Eye (tissue), 1 donor: ENCODE data around the gene FN3KRP.
A peak's percentile ranks its signal among the peaks of the same experiment; 100 is the strongest.
"Not testable (repeated sequence)": the region's sequence is repeated elsewhere in the genome, so short reads cannot be mapped to it uniquely, and the experiment has no call there.

Experiments used
- DNase-seq: peaks from one replicate; pipeline ENCODE4 v3.0.0-alpha.2; 2015

Gene FN3KRP

GRCh38 chr17:82709676-82710498, 6.6 kb upstream of the FN3KRP start:
- DNase-seq, result no peak

DNA sequence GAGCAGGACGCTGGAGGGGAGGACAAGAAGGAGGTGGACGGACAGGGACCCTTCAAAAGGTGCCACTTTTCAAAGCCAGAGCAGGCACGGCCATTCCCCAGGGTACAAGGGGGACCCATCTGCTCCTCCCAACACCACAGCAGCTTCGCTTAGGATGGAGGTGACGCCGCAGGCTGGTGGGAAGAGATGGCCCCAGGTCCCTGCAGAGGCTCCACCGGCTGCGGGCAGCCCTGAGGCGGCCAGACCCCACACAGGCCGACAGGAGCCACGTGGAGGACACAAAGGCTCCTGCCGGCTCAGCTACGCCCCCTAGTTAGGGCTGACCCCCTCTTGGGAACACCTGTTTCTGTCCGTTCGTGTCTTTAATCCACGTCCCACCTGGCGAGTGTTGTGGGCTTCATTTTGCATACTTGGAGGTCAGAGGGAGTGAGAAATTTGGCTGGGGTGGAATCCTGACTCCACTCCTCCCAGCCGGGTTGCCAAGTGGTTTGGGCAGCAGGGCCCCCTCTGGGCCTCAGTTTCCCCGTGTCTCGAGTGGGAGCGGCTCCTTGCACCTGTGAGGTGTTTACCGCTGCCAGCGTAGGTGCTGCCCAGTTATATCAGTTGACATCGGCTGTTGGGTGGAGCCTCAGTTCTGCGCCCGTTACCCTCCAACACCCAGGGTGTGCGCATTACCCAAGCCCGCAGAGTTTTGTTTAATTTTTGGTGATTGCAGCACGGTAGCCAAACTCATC, 5.8 kb upstream of the FN3KRP start:
- no peak for DNase-seq

DNA sequence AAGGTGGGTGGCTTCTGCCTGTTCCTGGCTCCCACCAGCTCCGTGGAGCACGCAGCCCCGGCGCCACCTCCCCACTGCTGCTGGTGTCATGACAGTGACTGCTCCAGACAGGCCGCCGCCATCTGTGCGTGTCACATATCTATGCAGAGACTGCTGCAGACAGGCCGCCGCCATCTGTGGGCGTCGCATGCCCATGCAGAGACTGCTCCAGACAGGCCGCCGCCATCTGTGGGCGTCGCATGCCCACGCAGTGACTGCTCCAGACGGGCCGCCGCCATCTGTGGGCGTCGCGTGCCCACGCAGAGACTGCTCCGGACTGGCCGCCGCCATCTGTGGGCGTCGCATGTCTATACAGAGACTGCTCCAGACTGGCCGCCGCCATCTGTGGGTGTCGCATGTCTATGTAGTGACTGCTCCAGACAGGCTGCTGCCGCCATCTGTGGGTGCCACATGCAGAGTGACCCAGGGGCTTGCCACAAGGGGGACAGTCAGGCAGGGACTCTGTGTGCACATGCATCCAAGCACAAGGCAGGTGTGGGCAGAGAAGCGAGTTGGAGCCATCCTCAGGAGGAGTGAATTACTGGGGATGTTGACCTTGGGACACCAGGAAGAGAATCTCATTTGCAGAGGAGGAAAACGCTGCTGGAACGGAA, 3.3 kb upstream of the FN3KRP start:
- DNase-seq, result no peak

DNA sequence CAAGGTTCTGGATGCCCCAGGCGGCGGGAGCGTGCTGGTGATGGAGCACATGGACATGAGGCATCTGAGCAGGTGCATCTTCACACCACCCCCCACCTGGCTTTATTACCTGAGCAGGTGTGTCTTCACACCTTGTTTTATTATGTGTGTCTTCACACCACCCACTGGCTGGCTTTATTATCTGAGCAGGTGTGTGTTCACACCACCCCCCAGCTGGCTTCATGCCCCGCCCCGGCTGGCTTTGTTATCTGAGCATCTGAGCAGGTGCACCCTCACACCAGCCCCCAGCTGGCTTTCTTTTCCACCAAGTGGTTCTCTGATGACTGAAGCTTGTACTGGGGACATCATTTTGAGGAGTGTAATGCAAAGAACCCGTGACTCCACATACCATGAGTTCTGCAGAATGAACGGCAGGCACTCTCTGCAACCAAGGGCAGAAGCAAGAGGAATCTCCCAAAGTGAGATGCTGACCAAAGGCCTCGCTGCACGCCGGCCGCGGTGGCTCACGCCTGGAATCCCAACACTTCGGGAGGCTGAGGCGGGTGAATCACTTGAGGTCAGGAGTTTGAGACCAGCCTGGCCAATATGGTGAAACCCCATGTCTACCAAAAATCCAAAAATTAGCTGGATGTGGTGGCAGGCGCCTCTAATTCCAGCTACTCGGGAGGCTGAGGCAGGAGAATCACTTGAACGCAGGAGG, 2.6 kb downstream of the FN3KRP start:
- no peak for DNase-seq

GRCh38 chr17:82720204-82720603, 3.7 kb downstream of the FN3KRP start:
- DNase-seq, result no peak

- DNase-seq, result no peak
Observed at GRCh38 chr17:82722341-82723013, 6.0 kb downstream of the FN3KRP start.

DNA sequence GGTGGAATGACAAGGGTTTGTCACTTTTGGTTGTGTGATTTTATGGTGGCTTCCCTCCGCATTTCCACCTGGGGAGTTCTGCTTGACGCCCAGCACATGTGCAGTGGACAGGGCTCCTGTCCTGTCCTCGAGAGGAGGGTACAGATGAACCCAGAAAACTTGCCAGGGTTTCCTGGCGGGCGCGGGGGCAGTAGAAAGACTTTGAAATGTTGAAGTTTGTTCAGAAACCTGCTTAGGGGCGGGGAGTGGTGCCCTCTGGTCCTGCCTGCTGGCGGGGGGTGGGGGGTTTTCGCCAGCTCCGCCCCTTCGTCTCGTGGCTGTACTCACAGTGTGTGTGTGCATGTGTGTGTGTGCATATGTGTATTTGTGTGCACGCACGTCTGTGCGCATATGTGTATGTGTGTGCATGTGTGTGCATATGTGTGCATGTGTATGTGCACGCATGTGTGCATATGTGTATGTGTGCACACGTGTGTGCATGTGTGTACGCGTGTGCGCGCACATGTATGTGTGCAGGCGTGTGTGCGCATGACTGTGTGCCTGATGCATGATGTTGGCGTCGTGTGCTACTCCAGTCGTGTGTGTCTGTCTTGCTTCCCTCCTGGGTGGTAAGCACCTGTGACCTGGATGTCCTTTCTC, 6.8 kb downstream of the FN3KRP start:
- no peak for DNase-seq

DNA sequence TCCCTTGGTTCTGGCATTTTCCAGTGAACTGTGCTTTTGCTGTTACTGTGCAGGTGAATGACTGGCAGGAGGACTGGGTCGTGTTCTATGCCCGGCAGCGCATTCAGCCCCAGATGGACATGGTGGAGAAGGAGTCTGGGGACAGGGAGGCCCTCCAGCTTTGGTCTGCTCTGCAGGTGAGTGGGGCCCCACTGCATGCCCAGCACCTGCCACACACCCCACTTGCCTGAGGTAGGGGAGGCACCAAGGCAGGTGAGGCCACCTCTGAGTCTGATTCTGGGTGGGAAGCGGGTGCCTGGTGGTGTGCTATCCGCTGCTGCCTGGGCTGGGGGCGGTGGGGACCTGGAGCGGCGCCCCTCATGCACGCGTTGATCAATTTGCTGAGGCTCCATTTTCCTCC, 9.9 kb downstream of the FN3KRP start:
- DNase-seq, result no peak

- no peak for DNase-seq
Observed at GRCh38 chr17:82729479-82730260, 13.2 kb downstream of the FN3KRP start.

- DNase-seq, result no peak
Observed at GRCh38 chr17:82732118-82732743, 15.7 kb downstream of the FN3KRP start.

- DNase-seq, result peak; percentile 85
Observed at GRCh38 chr17:82734987-82735866, 18.7 kb downstream of the FN3KRP start, which contains the start of gene FN3K. Gene FN3K (plus strand): TSS chr17:82735615. CDS start chr17:82735637, 22 bp downstream.

GRCh38 chr17:82736511-82737185, 20.1 kb downstream of the FN3KRP start:
- no peak for DNase-seq

GRCh38 chr17:82737967-82738877, 21.7 kb downstream of the FN3KRP start:
- no peak for DNase-seq

DNA sequence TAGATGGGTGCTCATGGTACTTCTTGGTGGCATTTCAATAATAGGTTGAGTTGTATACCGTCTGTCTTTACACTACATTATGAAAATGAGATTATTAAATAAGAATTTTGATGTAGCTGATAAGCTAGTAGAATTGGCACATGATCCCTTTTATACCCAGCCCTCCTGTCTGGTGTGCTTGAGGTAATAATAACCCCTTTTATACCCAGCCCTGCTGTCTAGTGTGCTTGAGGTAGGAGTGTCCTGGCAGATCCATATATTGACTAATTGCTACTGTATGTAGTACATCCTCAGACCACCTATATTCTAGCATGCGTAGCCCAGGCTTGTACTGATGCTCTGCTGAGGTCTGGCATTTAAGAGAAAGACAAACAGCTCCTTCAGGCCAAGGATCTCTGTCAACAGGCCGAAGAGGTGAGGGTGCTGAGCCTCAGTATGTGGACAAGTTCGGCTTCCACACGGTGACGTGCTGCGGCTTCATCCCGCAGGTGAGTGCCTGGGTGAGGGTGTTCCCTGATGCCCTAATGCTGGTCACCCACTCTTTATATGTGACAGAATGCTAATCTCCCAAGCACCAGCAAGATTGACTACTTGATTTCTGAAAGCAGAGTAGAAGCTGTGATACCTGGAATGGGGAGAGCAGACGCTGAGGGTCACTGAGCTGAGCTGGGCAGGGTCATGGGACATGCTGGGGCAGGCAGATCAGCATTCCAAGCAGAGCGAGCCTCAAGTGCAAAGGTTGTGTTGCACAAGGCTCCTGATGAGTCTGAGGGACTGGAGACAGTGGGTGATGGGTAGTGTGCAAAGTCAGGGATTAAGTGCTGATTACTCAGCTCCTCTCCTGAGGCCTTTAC, 24.6 kb downstream of the FN3KRP start:
- DNase-seq, result peak; percentile 71

DNA sequence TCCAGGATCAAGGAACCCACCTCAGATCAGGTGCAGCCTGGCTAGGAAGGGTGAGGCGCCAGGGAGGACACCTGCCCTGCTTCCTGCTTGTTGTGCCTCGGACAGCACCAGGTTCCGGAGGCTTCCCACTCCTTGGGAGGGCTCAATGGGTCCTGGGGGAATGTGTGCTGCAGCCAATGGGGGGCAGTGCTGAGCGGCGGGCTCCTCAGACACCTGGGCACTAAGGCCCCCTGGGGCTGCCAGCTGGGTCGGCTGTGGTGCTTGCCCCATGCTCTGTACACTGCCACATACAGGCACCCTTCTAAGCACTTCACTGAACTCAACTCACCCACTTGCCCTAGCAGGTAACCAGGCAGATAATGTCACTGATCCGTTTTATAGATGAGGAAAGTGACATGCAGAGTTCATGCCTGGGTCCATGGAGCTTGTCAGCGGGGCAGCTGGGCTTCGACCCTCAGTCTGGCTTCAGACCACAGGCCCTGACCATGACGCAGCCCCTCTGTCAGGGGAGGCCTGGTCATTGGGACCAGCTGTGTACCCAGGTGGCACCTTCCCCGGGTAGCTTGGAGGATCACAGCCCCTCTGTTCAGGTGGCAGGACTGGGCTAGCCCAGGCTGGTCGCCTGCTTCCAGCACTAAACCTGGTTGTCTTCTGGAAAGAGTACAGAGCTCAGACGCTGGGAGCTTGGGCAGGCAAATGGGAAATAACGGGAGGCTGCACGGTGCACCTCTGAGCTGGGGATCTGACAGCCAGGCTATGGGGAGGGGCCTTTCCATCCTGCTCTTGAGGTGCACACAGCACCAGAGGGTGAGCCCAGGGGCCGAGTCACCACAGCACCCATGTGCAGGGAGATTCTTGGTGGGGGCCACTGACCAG, 27.1 kb downstream of the FN3KRP start:
- DNase-seq, result no peak

DNA sequence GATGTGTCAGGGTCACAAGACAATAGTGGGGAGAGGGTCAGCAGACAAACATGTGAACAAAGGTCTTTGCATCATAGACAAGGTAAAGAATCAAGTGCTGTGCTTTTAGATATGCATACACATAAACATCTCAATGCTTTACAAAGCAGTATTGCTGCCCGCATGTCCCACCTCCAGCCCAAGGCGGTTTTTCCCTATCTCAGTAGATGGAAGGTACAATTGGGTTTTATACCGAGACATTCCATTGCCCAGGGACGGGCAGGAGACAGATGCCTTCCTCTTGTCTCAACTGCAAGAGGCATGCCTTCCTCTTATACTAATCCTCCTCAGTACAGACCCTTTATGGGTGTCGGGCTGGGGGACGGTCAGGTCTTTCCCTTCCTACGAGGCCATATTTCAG, 28.2 kb downstream of the FN3KRP start:
- not testable (repeated sequence) for DNase-seq
